Measurements from ENCODE around the gene TEAD2.
"Not testable (repeated sequence)": the region's sequence is repeated elsewhere in the genome, so short reads cannot be mapped to it uniquely, and the experiment has no call there.

GRCh38 chr19:49373174-49373573, 11.0 kb upstream of the TEAD2 start:
- TF ChIP-seq CTCF (IDR thresholded peaks at IDR 0.05); EZH2 (IDR thresholded peaks at IDR 0.05; ENCODE audit: borderline replicate concordance, insufficient read depth, low read depth, low read length, poor library complexity, severe bottlenecking): not testable (repeated sequence)

Measured in B cell (primary cell).